Ascending aorta (tissue), 2 donors: ENCODE measurements around the gene ANKRD22. TPM values are rescaled to one million over a fixed set of nuclear protein-coding genes. Genes with fewer than 3 reads are reported as not detected.

Experiments
- DNase-seq, 2 donors: peaks; one replicate each; pipeline ENCODE4 v3.0.0-alpha.2; 2019; ENCODE audit warnings: low spot score in 2 of 2
- H3K27ac ChIP-seq, 2 donors: fragments of 200-600 bp; sonication (generic); one replicate each; pipeline ENCODE4 v1.5.1; 2016 to 2017; ENCODE audit warnings: mild to moderate bottlenecking in 1 of 2
- H3K27me3 ChIP-seq: fragments of 200-600 bp; sonication (generic); one replicate; pipeline ENCODE4 v1.5.1; 2017
- H3K36me3 ChIP-seq, 2 donors: fragments of 200-600 bp; sonication (generic); one replicate each; pipeline ENCODE4 v1.5.1; 2016
- H3K4me1 ChIP-seq, 2 donors: fragments of 200-600 bp; sonication (generic); one replicate each; pipeline ENCODE4 v1.5.1; 2016 to 2017; ENCODE audit warnings: mild to moderate bottlenecking in 1 of 2
- H3K4me3 ChIP-seq, 2 donors: fragments of 200-600 bp; sonication (generic); one replicate each; pipeline ENCODE4 v1.5.1; 2016 to 2017; ENCODE audit warnings: mild to moderate bottlenecking in 1 of 2
- H3K9me3 ChIP-seq, 2 donors: fragments of 200-600 bp; sonication (generic); one replicate each; pipeline ENCODE4 v1.5.1; 2016
- intact Hi-C: fragments of 100-400 bp; cut with DNase I; formaldehyde crosslinking; loops from one replicate; pipeline ENCODE4 v1.15.1; 2023
- total RNA-seq: library from RNA; depleted of rRNA; stranded (reverse); fragments of >200 nt; gene quantifications from one replicate; pipeline ENCODE4 v1.1.0, GENCODE V29; 2016
- TF ChIP-seq, protein P1 (sequence below), 3 experiments: fragments of 200-600 bp in 2 of 3; fragments of 450-650 bp in 1 of 3; sonication (generic) in 2 of 3; IDR thresholded peaks; one replicate each; pipeline ENCODE4 v1.5.1; 2016 to 2019; ENCODE audit warnings: antibody characterized with exemption in 3 of 3, mild to moderate bottlenecking in 1 of 3, moderate library complexity in 1 of 3

The ANKRD22 gene
- total RNA-seq, 1 donor from 2014 or later = not detected

DNA sequence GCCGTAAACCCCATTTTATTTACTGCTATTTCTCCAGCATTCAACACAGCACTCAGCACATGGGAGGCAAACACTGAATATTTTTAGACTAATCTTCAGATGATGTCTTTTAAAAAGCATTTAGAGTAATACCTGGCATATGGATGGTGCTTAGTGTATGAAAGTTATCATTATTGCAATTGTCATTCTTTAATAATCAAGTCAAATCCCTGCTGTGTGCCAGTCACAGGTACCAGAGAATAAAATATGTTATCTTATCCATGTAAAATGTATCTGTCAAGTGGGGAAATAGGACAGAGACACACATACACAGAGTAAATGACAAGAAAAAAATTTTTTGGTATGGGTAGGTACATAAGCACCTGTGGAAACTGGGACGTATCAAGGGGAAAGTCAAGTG is 18.5 kb downstream of the ANKRD22 start:
- H3K36me3 ChIP-seq = no peaks in the 10 kb centered on the region
- H3K4me3 ChIP-seq = no peak overlapping the region
- TF ChIP-seq, protein P1, sequence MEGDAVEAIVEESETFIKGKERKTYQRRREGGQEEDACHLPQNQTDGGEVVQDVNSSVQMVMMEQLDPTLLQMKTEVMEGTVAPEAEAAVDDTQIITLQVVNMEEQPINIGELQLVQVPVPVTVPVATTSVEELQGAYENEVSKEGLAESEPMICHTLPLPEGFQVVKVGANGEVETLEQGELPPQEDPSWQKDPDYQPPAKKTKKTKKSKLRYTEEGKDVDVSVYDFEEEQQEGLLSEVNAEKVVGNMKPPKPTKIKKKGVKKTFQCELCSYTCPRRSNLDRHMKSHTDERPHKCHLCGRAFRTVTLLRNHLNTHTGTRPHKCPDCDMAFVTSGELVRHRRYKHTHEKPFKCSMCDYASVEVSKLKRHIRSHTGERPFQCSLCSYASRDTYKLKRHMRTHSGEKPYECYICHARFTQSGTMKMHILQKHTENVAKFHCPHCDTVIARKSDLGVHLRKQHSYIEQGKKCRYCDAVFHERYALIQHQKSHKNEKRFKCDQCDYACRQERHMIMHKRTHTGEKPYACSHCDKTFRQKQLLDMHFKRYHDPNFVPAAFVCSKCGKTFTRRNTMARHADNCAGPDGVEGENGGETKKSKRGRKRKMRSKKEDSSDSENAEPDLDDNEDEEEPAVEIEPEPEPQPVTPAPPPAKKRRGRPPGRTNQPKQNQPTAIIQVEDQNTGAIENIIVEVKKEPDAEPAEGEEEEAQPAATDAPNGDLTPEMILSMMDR (IDR thresholded peaks at IDR 0.05) = no peak
- H3K4me1 ChIP-seq = peaks cover 0 to 3% of the 10 kb centered on the region in 2 donors
- H3K27me3 ChIP-seq = no peaks in the 10 kb centered on the region
- no peak overlapping the region for H3K27ac ChIP-seq
- intact Hi-C loops = no loop called here
- no peak for DNase-seq
- no peaks in the 10 kb centered on the region for H3K9me3 ChIP-seq

DNA sequence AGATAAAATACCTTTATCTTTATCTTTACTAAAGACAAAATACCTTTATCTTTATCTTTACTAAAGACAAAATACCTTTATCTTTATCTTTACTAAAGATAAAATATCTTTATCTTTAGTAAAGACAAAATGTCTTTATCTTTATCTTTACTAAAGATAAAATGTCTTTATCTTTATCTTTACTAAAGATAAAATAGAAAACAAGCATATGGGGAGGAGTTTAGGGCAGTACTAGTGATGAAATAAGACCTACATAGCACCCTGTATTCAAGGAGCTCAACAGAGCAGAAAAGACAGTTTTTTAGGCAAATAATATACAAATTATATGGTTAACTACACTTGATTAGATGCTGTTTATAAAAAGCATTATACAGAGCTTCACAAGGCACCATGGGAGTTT is 19.3 kb downstream of the ANKRD22 start:
- intact Hi-C loops = no loop called here
- TF ChIP-seq, protein P1 (IDR thresholded peaks at IDR 0.05) = no peak
- no peaks in the 10 kb centered on the region for H3K27me3 ChIP-seq
- no peaks in the 10 kb centered on the region for H3K36me3 ChIP-seq
- H3K4me3 ChIP-seq = no peak overlapping the region
- no peak overlapping the region for H3K27ac ChIP-seq
- no peaks in the 10 kb centered on the region for H3K9me3 ChIP-seq
- no peak for DNase-seq
- H3K4me1 ChIP-seq = peaks cover 0 to 3% of the 10 kb centered on the region in 2 donors

DNA sequence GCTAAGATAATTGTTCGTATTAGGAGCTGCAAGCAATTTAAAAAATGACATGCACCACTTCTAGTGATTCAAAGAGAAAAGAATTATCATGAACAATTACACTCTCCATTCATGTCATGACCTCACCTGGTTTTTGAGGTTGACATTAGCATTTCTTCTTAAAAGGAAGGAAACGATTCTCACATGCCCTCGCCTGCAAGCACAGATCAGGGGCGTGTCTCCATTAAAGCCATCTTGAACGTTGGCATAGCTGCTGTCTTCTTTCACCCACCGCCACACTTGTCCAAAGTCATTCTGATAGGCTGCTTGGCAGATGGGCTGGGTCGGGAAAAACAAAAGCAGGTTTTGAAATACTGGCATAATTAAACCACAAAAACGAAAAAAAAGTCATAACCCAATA is 19.9 kb downstream of the ANKRD22 start:
- H3K36me3 ChIP-seq = no peaks in the 10 kb centered on the region
- intact Hi-C loops = no loop called here
- no peaks in the 10 kb centered on the region for H3K9me3 ChIP-seq
- TF ChIP-seq, protein P1 (IDR thresholded peaks at IDR 0.05) = no peak
- H3K4me1 ChIP-seq = peaks cover 0 to 3% of the 10 kb centered on the region in 2 donors
- H3K4me3 ChIP-seq = no peak overlapping the region
- no peaks in the 10 kb centered on the region for H3K27me3 ChIP-seq
- DNase-seq = no peak
- no peak overlapping the region for H3K27ac ChIP-seq

DNA sequence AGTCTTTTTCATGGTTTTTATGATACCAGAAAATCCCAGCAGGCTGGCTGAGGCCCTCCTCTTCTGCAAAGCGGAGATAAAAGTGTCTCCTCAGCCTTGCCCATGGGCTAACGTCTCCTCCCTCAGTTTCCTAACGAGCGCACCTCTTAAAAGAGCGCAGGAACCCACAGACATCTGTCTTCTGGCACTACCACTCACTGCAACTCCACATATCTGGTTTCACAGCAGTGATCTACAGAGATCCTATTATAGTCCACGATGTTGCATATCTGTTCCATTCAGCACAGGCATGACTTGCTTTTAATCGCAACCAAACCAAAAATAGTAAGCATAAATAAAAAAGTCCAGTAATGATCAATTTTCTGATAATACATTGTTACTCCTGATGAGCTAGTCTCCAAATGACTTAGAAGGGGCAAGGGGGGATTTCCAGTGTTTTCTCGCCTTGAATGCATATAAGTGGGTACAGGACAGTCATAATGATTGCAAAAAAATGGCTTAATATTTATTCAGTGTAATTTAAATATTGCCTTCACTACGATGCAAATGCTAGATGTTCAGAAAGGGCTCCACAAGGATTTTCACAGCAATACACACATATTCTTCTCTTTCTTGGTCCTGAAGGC is 20.9 kb downstream of the ANKRD22 start:
- Histone ChIP-seq H3K27me3 (no peaks in the 10 kb centered on the region), H3K27ac (no peak overlapping the region), H3K9me3 (no peaks in the 10 kb centered on the region), H3K36me3 (no peaks in the 10 kb centered on the region), H3K4me1 (no peaks in the 10 kb centered on the region), H3K4me3 (no peak overlapping the region)
- TF ChIP-seq, protein P1 (IDR thresholded peaks at IDR 0.05) = no peak
- intact Hi-C loops = no loop called here
- DNase-seq = no peak

DNA sequence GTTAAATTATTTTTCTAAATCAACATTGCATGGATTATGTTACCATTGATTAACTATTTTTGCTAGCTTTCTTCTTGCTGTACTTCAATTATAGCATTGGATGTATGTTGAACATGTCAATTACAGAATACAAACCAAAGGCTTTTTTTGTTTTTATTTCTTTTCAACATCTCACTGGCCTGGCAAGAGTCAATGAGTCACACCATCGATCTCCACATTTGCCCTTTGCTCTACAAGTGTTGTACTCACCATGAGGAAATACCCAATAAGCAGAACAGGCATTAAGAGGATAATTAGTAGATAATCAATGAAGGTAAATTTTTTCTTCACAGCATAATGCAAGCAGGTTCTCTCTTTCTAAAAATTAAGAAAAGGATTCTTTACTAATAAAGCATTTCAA is 23.3 kb downstream of the ANKRD22 start:
- intact Hi-C loops = no loop called here
- no peaks in the 10 kb centered on the region for H3K27me3 ChIP-seq
- TF ChIP-seq, protein P1 (IDR thresholded peaks at IDR 0.05) = no peak
- no peaks in the 10 kb centered on the region for H3K9me3 ChIP-seq
- no peak for DNase-seq
- no peaks in the 10 kb centered on the region for H3K4me1 ChIP-seq
- H3K36me3 ChIP-seq = no peaks in the 10 kb centered on the region
- H3K27ac ChIP-seq = no peak overlapping the region
- H3K4me3 ChIP-seq = no peak overlapping the region

DNA sequence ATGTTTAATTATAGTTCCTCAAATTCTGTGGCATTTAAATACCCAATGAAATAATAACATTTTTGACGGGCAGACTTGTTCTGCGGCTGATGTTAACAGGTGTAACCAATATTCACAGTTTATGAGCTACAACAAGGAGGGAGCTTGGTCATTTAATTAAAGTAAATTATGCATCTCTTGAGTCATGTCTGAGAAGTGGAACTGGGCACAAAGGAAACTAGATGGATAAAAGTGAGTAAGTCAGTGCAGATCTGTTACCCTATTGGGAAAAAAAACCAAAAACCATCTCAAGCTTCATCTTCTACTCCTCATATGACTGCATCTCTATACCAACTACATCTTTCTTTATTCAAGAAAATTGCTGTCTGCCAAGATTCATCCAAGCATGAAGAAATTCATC is 24.0 kb downstream of the ANKRD22 start:
- intact Hi-C loops = no loop called here
- H3K4me1 ChIP-seq = no peaks in the 10 kb centered on the region
- TF ChIP-seq, protein P1 (IDR thresholded peaks at IDR 0.05) = no peak
- H3K4me3 ChIP-seq = no peak overlapping the region
- no peaks in the 10 kb centered on the region for H3K9me3 ChIP-seq
- DNase-seq = no peak
- no peak overlapping the region for H3K27ac ChIP-seq
- H3K27me3 ChIP-seq = no peaks in the 10 kb centered on the region
- no peaks in the 10 kb centered on the region for H3K36me3 ChIP-seq
